Measurements from ENCODE around the gene ACTR3.

Gene ACTR3

GRCh38 chr2:113985554-113986397 is 95.9 kb downstream of the ACTR3 start:
- no peaks in the 10 kb centered on the region for H3K9me3 ChIP-seq (ENCODE audit: low read length)

GRCh38 chr2:113986762-113987290 is 96.9 kb downstream of the ACTR3 start:
- H3K4me3 ChIP-seq (ENCODE audit: low read depth in 1 of 2, low read length in 2 of 2): no peak overlapping the region
- H3K4me1 ChIP-seq (ENCODE audit: insufficient read depth, low read length): no peaks in the 10 kb centered on the region
- H3K27me3 ChIP-seq (ENCODE audit: control insufficient read depth in 1 of 2, insufficient read depth in 2 of 2, low read length in 2 of 2): no peaks in the 10 kb centered on the region
- H3K9me3 ChIP-seq (ENCODE audit: low read length): no peaks in the 10 kb centered on the region
- H3K36me3 ChIP-seq (ENCODE audit: insufficient read depth, low read length): no peaks in the 10 kb centered on the region
- H3K9ac ChIP-seq (ENCODE audit: low read length): no peak overlapping the region
- no peak overlapping the region for H3K27ac ChIP-seq (ENCODE audit: low read depth, low read length)

More at GRCh38 chr2:113985554-113986397, 95.9 kb downstream of the ACTR3 start:
- Histone ChIP-seq H3K27ac (ENCODE audit: low read depth, low read length) (no peak overlapping the region), H3K36me3 (ENCODE audit: insufficient read depth, low read length) (no peaks in the 10 kb centered on the region), H3K27me3 (ENCODE audit: control insufficient read depth in 1 of 2, insufficient read depth in 2 of 2, low read length in 2 of 2) (no peaks in the 10 kb centered on the region), H3K4me3 (ENCODE audit: low read depth in 1 of 2, low read length in 2 of 2) (no peak overlapping the region), H3K9ac (ENCODE audit: low read length) (no peak overlapping the region), H3K4me1 (ENCODE audit: insufficient read depth, low read length) (no peaks in the 10 kb centered on the region)

GRCh38 chr2:113992090-113992489 is 102.2 kb downstream of the ACTR3 start:
- Histone ChIP-seq H3K36me3 (ENCODE audit: insufficient read depth, low read length) (no peaks in the 10 kb centered on the region), H3K9me3 (ENCODE audit: low read length) (no peaks in the 10 kb centered on the region), H3K4me3 (ENCODE audit: low read depth in 1 of 2, low read length in 2 of 2) (no peak overlapping the region), H3K27me3 (ENCODE audit: control insufficient read depth in 1 of 2, insufficient read depth in 2 of 2, low read length in 2 of 2) (no peaks in the 10 kb centered on the region), H3K27ac (ENCODE audit: low read depth, low read length) (no peak overlapping the region), H3K9ac (ENCODE audit: low read length) (no peak overlapping the region), H3K4me1 (ENCODE audit: insufficient read depth, low read length) (no peaks in the 10 kb centered on the region)

- Histone ChIP-seq H3K9ac (ENCODE audit: low read length) (no peak overlapping the region), H3K9me3 (ENCODE audit: low read length) (no peaks in the 10 kb centered on the region), H3K36me3 (ENCODE audit: insufficient read depth, low read length) (no peaks in the 10 kb centered on the region), H3K27me3 (ENCODE audit: control insufficient read depth in 1 of 2, insufficient read depth in 2 of 2, low read length in 2 of 2) (no peaks in the 10 kb centered on the region), H3K4me1 (ENCODE audit: insufficient read depth, low read length) (no peaks in the 10 kb centered on the region), H3K4me3 (ENCODE audit: low read depth in 1 of 2, low read length in 2 of 2) (no peak overlapping the region), H3K27ac (ENCODE audit: low read depth, low read length) (no peak overlapping the region)
These were observed 107.0 kb downstream of the ACTR3 start for GRCh38 chr2:113996671-113997594.

- no peak overlapping the region for H3K9ac ChIP-seq (ENCODE audit: low read length)
- no peaks in the 10 kb centered on the region for H3K4me1 ChIP-seq (ENCODE audit: insufficient read depth, low read length)
- H3K36me3 ChIP-seq (ENCODE audit: insufficient read depth, low read length): no peaks in the 10 kb centered on the region
- no peaks in the 10 kb centered on the region for H3K9me3 ChIP-seq (ENCODE audit: low read length)
- no peaks in the 10 kb centered on the region for H3K27me3 ChIP-seq (ENCODE audit: control insufficient read depth in 1 of 2, insufficient read depth in 2 of 2, low read length in 2 of 2)
- no peak overlapping the region for H3K4me3 ChIP-seq (ENCODE audit: low read depth in 1 of 2, low read length in 2 of 2)
- no peak overlapping the region for H3K27ac ChIP-seq (ENCODE audit: low read depth, low read length)
These were observed 111.3 kb downstream of the ACTR3 start for GRCh38 chr2:114001152-114001551.

GRCh38 chr2:114001937-114002336 is 112.0 kb downstream of the ACTR3 start:
- no peaks in the 10 kb centered on the region for H3K27me3 ChIP-seq (ENCODE audit: control insufficient read depth in 1 of 2, insufficient read depth in 2 of 2, low read length in 2 of 2)
- no peak overlapping the region for H3K4me3 ChIP-seq (ENCODE audit: low read depth in 1 of 2, low read length in 2 of 2)
- no peaks in the 10 kb centered on the region for H3K9me3 ChIP-seq (ENCODE audit: low read length)
- no peaks in the 10 kb centered on the region for H3K4me1 ChIP-seq (ENCODE audit: insufficient read depth, low read length)
- no peaks in the 10 kb centered on the region for H3K36me3 ChIP-seq (ENCODE audit: insufficient read depth, low read length)
- H3K9ac ChIP-seq (ENCODE audit: low read length): no peak overlapping the region
- no peak overlapping the region for H3K27ac ChIP-seq (ENCODE audit: low read depth, low read length)

- Histone ChIP-seq H3K9me3 (ENCODE audit: low read length) (no peaks in the 10 kb centered on the region), H3K36me3 (ENCODE audit: insufficient read depth, low read length) (no peaks in the 10 kb centered on the region), H3K4me3 (ENCODE audit: low read depth in 1 of 2, low read length in 2 of 2) (no peak overlapping the region), H3K27ac (ENCODE audit: low read depth, low read length) (no peak overlapping the region), H3K4me1 (ENCODE audit: insufficient read depth, low read length) (no peaks in the 10 kb centered on the region), H3K9ac (ENCODE audit: low read length) (no peak overlapping the region), H3K27me3 (ENCODE audit: control insufficient read depth in 1 of 2, insufficient read depth in 2 of 2, low read length in 2 of 2) (no peaks in the 10 kb centered on the region)
These were observed 115.4 kb downstream of the ACTR3 start for GRCh38 chr2:114005110-114005783.

GRCh38 chr2:114006460-114006859 is 116.6 kb downstream of the ACTR3 start:
- Histone ChIP-seq H3K4me3 (ENCODE audit: low read depth in 1 of 2, low read length in 2 of 2) (no peak overlapping the region), H3K36me3 (ENCODE audit: insufficient read depth, low read length) (no peaks in the 10 kb centered on the region), H3K27ac (ENCODE audit: low read depth, low read length) (no peak overlapping the region), H3K4me1 (ENCODE audit: insufficient read depth, low read length) (no peaks in the 10 kb centered on the region), H3K9me3 (ENCODE audit: low read length) (no peaks in the 10 kb centered on the region), H3K9ac (ENCODE audit: low read length) (no peak overlapping the region), H3K27me3 (ENCODE audit: control insufficient read depth in 1 of 2, insufficient read depth in 2 of 2, low read length in 2 of 2) (no peaks in the 10 kb centered on the region)

- Histone ChIP-seq H3K9me3 (ENCODE audit: low read length) (no peaks in the 10 kb centered on the region), H3K36me3 (ENCODE audit: insufficient read depth, low read length) (no peaks in the 10 kb centered on the region), H3K4me3 (ENCODE audit: low read depth in 1 of 2, low read length in 2 of 2) (no peak overlapping the region), H3K27me3 (ENCODE audit: control insufficient read depth in 1 of 2, insufficient read depth in 2 of 2, low read length in 2 of 2) (no peaks in the 10 kb centered on the region), H3K9ac (ENCODE audit: low read length) (no peak overlapping the region), H3K4me1 (ENCODE audit: insufficient read depth, low read length) (no peaks in the 10 kb centered on the region), H3K27ac (ENCODE audit: low read depth, low read length) (no peak overlapping the region)
These were observed 117.5 kb downstream of the ACTR3 start for GRCh38 chr2:114007436-114007835.

- no peak overlapping the region for H3K4me3 ChIP-seq (ENCODE audit: low read depth in 1 of 2, low read length in 2 of 2)
- no peak overlapping the region for H3K27ac ChIP-seq (ENCODE audit: low read depth, low read length)
- H3K4me1 ChIP-seq (ENCODE audit: insufficient read depth, low read length): no peaks in the 10 kb centered on the region
- H3K9ac ChIP-seq (ENCODE audit: low read length): no peak overlapping the region
- H3K27me3 ChIP-seq (ENCODE audit: control insufficient read depth in 1 of 2, insufficient read depth in 2 of 2, low read length in 2 of 2): no peaks in the 10 kb centered on the region
- H3K36me3 ChIP-seq (ENCODE audit: insufficient read depth, low read length): no peaks in the 10 kb centered on the region
- H3K9me3 ChIP-seq (ENCODE audit: low read length): no peaks in the 10 kb centered on the region
These were observed 118.8 kb downstream of the ACTR3 start for GRCh38 chr2:114008720-114009119.

Measured in muscle layer of colon (tissue), 2 donors.